Lower lobe of right lung (tissue), 2 donors: ENCODE results near the gene ZDHHC24. TPM values are rescaled to one million over a fixed set of nuclear protein-coding genes. Genes with fewer than 3 reads are reported as not detected.
"Not testable (repeated sequence)": the region's sequence is repeated elsewhere in the genome, so short reads cannot be mapped to it uniquely, and the experiment has no call there.

Source experiments
- ATAC-seq, 2 donors: fragments of 200-7000 bp; cut with Tn5 transposase; one replicate each; pipeline ENCODE4 v1.9.1; 2020 to 2022; ENCODE audit warnings: mild to moderate bottlenecking in 2 of 2, moderate library complexity in 2 of 2
- DNase-seq: peaks from one replicate; pipeline ENCODE4 v3.0.0-alpha.2; 2020
- H3K27ac ChIP-seq: fragments of 200-600 bp; one replicate; pipeline ENCODE4 v1.8.0; 2022
- H3K27me3 ChIP-seq: fragments of 200-600 bp; one replicate; pipeline ENCODE4 v1.8.0; 2022; ENCODE audit warnings: low read depth
- H3K36me3 ChIP-seq: fragments of 200-600 bp; one replicate; pipeline ENCODE4 v1.8.0; 2022; ENCODE audit warnings: mild to moderate bottlenecking
- H3K4me1 ChIP-seq: fragments of 200-600 bp; one replicate; pipeline ENCODE4 v1.8.0; 2022
- H3K4me3 ChIP-seq: fragments of 200-600 bp; one replicate; pipeline ENCODE4 v1.8.0; 2022; ENCODE audit warnings: mild to moderate bottlenecking
- H3K9me3 ChIP-seq: fragments of 200-600 bp; one replicate; pipeline ENCODE4 v1.8.0; 2022
- CTCF ChIP-seq: fragments of 200-600 bp; IDR thresholded peaks from one replicate; pipeline ENCODE4 v1.8.0; 2022; ENCODE audit warnings: antibody characterized with exemption, mild to moderate bottlenecking
- intact Hi-C: fragments of 100-400 bp; cut with DNase I; formaldehyde crosslinking; loops from one replicate; pipeline ENCODE4 v1.11.0; 2022
- total RNA-seq: library from RNA; stranded (reverse); fragmentation: NEBNext Ultra II Directional; extraction: Animal tissue kit (Norgen Biotek cat#: 25700); gene quantifications from one replicate; pipeline ENCODE4 v1.2.1, GENCODE V29; 2021
- donor health status: DM: no; HTN: yes; CAD: no; lungs with severe emphysema.

Gene ZDHHC24
- total RNA-seq, 1 donor from 2014 or later = 14.9 TPM

GRCh38 chr11:66591175-66591574 lies 45.3 kb upstream of the ZDHHC24 start:
- no peak for TF ChIP-seq CTCF
- no peaks in the 10 kb centered on the region for H3K36me3 ChIP-seq
- no peak for DNase-seq
- intact Hi-C loops = no loop called here
- H3K9me3 ChIP-seq = no peaks in the 10 kb centered on the region
- no peak overlapping the region for H3K27ac ChIP-seq
- ATAC-seq = no peak
- no peak overlapping the region for H3K4me3 ChIP-seq
- no peaks in the 10 kb centered on the region for H3K27me3 ChIP-seq
- H3K4me1 ChIP-seq = peaks cover 32% of the 10 kb centered on the region

GRCh38 chr11:66589996-66590675 lies 44.3 kb upstream of the ZDHHC24 start:
- no peak for DNase-seq
- TF ChIP-seq CTCF = no peak
- Histone ChIP-seq H3K4me3 (no peak overlapping the region), H3K27me3 (no peaks in the 10 kb centered on the region), H3K9me3 (no peaks in the 10 kb centered on the region), H3K4me1 (peaks cover 24% of the 10 kb centered on the region), H3K27ac (no peak overlapping the region), H3K36me3 (no peaks in the 10 kb centered on the region)
- intact Hi-C loops = no loop called here
- no peak for ATAC-seq

GRCh38 chr11:66589315-66589714 lies 43.5 kb upstream of the ZDHHC24 start:
- ATAC-seq, H3K36me3 ChIP-seq, DNase-seq, H3K27me3 ChIP-seq, intact Hi-C loops, H3K27ac ChIP-seq, H3K9me3 ChIP-seq, H3K4me3 ChIP-seq: not testable (repeated sequence)
- peaks cover 17% of the 10 kb centered on the region for H3K4me1 ChIP-seq

DNA sequence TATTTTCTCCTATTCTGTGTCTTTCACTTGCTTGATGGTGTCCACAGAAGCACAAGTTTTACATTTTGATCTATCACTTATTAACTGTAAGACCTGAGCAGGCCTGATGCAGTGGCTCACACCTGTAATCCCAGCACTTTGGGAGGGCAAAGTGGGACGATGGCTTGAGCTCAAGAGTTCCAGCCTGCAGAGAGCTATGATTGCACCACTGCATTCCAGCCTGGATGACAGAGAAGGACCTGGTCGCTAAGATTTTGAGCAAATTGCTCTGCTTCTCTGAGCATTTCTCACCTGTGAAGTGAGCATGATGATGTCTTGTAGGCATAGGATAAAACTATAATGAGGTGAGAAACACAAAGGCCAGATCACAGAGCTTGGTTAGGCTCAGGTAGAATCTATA lies 40.3 kb upstream of the ZDHHC24 start:
- Histone ChIP-seq H3K27ac (no peak overlapping the region), H3K4me1 (no peaks in the 10 kb centered on the region), H3K4me3 (no peak overlapping the region), H3K36me3 (no peaks in the 10 kb centered on the region), H3K27me3 (no peaks in the 10 kb centered on the region), H3K9me3 (no peaks in the 10 kb centered on the region)
- no peak for ATAC-seq
- DNase-seq = no peak
- intact Hi-C loops = no loop called here
- TF ChIP-seq CTCF = no peak

DNA sequence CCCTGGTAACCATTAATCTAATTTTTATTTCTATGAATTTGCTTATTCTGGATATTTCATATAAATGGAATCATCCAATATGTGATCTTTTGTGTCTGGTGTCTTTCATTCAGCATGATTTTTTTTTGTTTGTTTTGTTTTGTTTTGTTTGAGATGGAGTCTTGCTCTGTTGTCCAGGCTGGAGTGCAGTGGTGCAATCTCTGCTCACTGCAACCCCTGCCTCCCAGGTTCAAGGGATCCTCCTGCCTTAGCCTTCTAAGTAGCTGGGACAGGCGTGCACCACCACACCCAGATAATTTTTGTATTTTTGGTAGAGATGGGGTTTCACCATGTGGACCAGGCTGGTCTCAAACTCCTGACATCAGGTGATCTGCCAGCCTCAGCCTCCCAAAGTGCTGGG lies 39.6 kb upstream of the ZDHHC24 start:
- H3K4me3 ChIP-seq, H3K36me3 ChIP-seq, ATAC-seq, intact Hi-C loops, H3K27ac ChIP-seq, H3K27me3 ChIP-seq, H3K4me1 ChIP-seq, DNase-seq, H3K9me3 ChIP-seq: not testable (repeated sequence)

DNA sequence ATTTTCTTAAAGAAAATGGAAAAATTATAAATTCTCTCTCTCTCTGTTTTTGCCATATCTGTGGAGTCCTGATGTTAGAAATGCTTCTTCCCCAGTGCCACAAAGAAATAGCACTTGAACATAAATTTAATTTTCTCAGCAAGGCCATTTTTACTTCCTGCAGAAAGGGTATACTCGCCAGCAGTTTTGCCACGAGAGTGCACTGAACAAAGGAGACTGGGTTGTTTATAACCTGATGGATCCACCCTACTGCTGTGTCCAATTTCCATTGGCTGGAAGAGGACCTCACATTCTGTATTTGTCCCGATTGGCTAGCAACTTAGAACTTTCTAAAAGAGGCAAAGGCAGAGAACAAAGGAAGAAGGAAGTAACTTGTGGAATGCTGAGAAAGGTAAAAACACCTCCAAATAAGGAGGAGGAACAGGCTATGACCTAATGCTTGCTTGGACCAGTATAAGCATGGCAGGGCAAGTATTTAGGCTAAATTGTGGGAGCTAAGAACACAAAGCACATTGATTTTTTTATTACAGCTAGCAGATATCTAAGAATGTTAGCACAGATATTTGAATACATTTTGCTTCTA lies 36.8 kb upstream of the ZDHHC24 start:
- H3K27me3 ChIP-seq, ATAC-seq, H3K27ac ChIP-seq, H3K9me3 ChIP-seq, DNase-seq, H3K36me3 ChIP-seq, H3K4me3 ChIP-seq, intact Hi-C loops, H3K4me1 ChIP-seq: not testable (repeated sequence)

DNA sequence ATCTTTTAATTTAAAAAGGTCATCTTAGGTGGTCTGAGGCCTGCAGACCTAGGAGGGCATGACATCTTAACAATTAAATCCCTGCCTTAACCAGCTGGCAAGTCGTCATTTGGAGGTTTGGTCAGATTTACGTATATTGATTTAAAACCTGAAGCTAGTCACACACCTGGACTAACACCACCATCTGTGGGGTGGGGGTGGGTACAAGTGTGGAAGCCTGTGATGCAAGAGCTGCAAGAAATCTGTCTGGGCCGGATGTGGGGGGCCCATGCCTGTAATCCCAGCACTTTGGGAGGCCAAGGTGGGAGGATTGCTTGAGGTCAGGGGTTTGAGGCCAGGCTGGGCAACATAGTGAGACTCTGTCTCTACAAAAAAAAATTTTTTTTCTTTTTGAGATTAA lies 35.4 kb upstream of the ZDHHC24 start:
- H3K27me3 ChIP-seq = peaks cover 4% of the 10 kb centered on the region
- no peaks in the 10 kb centered on the region for H3K9me3 ChIP-seq
- TF ChIP-seq CTCF = no peak
- no peak overlapping the region for H3K27ac ChIP-seq
- peaks cover 9% of the 10 kb centered on the region for H3K4me1 ChIP-seq
- no peak for DNase-seq
- H3K36me3 ChIP-seq = no peaks in the 10 kb centered on the region
- intact Hi-C loops = no loop called here
- H3K4me3 ChIP-seq = no peak overlapping the region
- no peak for ATAC-seq
